SK-N-SH treated with all-trans-retinoic acid at 6 μM for 48 hours (cell line): ENCODE results near the gene NEK10.

Source experiments
- ATAC-seq: fragments of 200-7000 bp; cut with Tn5 transposase; 3 replicates; pipeline ENCODE4 v1.9.1; 2020; ENCODE audit warnings: mild to moderate bottlenecking, moderate library complexity
- ARNTL ChIP-seq: fragments of 450-650 bp; formaldehyde crosslinking; IDR thresholded peaks from 2 replicates; pipeline ENCODE4 v1.5.0; 2020; ENCODE audit warnings: low read depth, mild to moderate bottlenecking, moderate library complexity, borderline replicate concordance
- BACH2 ChIP-seq: fragments of 250-450 bp; sonication (Bioruptor Pico); IDR thresholded peaks from 2 replicates; pipeline ENCODE4 v1.9.0; 2021; ENCODE audit warnings: mild to moderate bottlenecking, borderline replicate concordance
- CSDC2 ChIP-seq: fragments of 250-450 bp; sonication (Bioruptor Pico); IDR thresholded peaks from 2 replicates; pipeline ENCODE4 v1.5.0; 2020; ENCODE audit warnings: mild to moderate bottlenecking, moderate library complexity
- CSRNP3 ChIP-seq: fragments of 250-450 bp; sonication (Bioruptor Pico); IDR thresholded peaks from 2 replicates; pipeline ENCODE4 v1.5.1; 2021; ENCODE audit warnings: mild to moderate bottlenecking, moderate library complexity
- ESRRG ChIP-seq: fragments of 250-450 bp; sonication (Bioruptor Pico); IDR thresholded peaks from 2 replicates; pipeline ENCODE4 v1.6.1; 2021; ENCODE audit warnings: mild to moderate bottlenecking
- GLIS3 ChIP-seq: fragments of 250-450 bp; sonication (Bioruptor Pico); IDR thresholded peaks from 2 replicates; pipeline ENCODE4 v1.5.0; 2020; ENCODE audit warnings: mild to moderate bottlenecking, moderate library complexity
- ISL1 ChIP-seq: fragments of 250-450 bp; sonication (Bioruptor Pico); IDR thresholded peaks from 2 replicates; pipeline ENCODE4 v2.1.2; 2022; ENCODE audit warnings: mild to moderate bottlenecking, moderate library complexity
- OSR1 ChIP-seq: fragments of 250-450 bp; sonication (Bioruptor Pico); IDR thresholded peaks from 2 replicates; pipeline ENCODE4 v1.8.0; 2022; ENCODE audit warnings: moderate library complexity, mild to moderate bottlenecking, inconsistent platforms
- PATZ1 ChIP-seq: fragments of 250-450 bp; sonication (Bioruptor Pico); IDR thresholded peaks from 2 replicates; pipeline ENCODE4 v1.8.0; 2020; ENCODE audit warnings: mild to moderate bottlenecking, moderate library complexity, borderline replicate concordance
- PPARA ChIP-seq: fragments of 250-450 bp; sonication (Bioruptor Pico); IDR thresholded peaks from 2 replicates; pipeline ENCODE4 v1.5.0; 2020; ENCODE audit warnings: mild to moderate bottlenecking, borderline replicate concordance
- RARB ChIP-seq: fragments of 250-450 bp; sonication (Bioruptor Pico); IDR thresholded peaks from 2 replicates; pipeline ENCODE4 v1.8.0; 2021; ENCODE audit warnings: mild to moderate bottlenecking, moderate library complexity
- SNAI2 ChIP-seq: fragments of 250-450 bp; sonication (Bioruptor Pico); IDR thresholded peaks from 2 replicates; pipeline ENCODE4 v1.5.0; 2020; ENCODE audit warnings: mild to moderate bottlenecking, moderate library complexity
- TCF4 ChIP-seq: fragments of 250-450 bp; sonication (Bioruptor Pico); IDR thresholded peaks from 2 replicates; pipeline ENCODE4 v1.8.0; 2021; ENCODE audit warnings: mild to moderate bottlenecking, moderate library complexity, borderline replicate concordance
- TOX ChIP-seq: fragments of 250-450 bp; sonication (Bioruptor Pico); IDR thresholded peaks from 2 replicates; pipeline ENCODE4 v1.8.0; 2021; ENCODE audit warnings: mild to moderate bottlenecking, moderate library complexity, borderline replicate concordance
- ZC3H10 ChIP-seq: fragments of 250-450 bp; sonication (Bioruptor Pico); IDR thresholded peaks from 2 replicates; pipeline ENCODE4 v1.5.1; 2021; ENCODE audit warnings: mild to moderate bottlenecking, moderate library complexity
- ZFP3 ChIP-seq: fragments of 250-450 bp; sonication (Bioruptor Pico); IDR thresholded peaks from 2 replicates; pipeline ENCODE4 v1.5.0; 2020; ENCODE audit warnings: mild to moderate bottlenecking, moderate library complexity
- ZNF565 ChIP-seq: fragments of 450-650 bp; formaldehyde crosslinking; conservative IDR thresholded peaks from 2 replicates; pipeline ENCODE4 v1.5.0; 2020; ENCODE audit warnings: low read depth, mild to moderate bottlenecking, moderate library complexity
- TF ChIP-seq, protein P1 (sequence below): fragments of 250-450 bp; sonication (Bioruptor Pico); IDR thresholded peaks from 2 replicates; pipeline ENCODE4 v1.5.0; 2020; ENCODE audit warnings: mild to moderate bottlenecking, moderate library complexity
- TF ChIP-seq, protein P2 (sequence below): fragments of 250-450 bp; sonication (Bioruptor Pico); IDR thresholded peaks from 2 replicates; pipeline ENCODE4 v1.5.1; 2020; ENCODE audit warnings: low read depth, mild to moderate bottlenecking, moderate library complexity

NEK10 gene

DNA sequence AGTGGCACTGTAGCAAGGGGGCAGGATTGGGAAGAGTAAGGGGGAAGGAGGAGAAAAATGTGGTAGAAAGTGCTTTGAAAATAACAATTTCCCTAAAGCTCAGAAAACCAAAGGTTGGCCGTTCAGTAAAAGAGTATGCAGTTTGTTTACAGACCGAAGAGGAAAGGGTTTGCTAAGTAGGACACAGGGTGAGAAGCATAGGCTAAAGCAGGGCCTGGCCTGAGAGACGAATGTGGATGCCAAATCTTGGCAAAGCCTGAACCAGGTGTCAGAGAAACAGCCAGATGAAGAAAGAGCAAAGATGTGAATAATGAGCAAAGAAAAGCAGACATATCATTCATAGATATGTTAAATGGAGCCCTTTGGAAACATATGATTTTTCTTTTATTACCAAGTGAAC is 17.1 kb downstream of the NEK10 start (continued):
- TF ChIP-seq, protein P1, sequence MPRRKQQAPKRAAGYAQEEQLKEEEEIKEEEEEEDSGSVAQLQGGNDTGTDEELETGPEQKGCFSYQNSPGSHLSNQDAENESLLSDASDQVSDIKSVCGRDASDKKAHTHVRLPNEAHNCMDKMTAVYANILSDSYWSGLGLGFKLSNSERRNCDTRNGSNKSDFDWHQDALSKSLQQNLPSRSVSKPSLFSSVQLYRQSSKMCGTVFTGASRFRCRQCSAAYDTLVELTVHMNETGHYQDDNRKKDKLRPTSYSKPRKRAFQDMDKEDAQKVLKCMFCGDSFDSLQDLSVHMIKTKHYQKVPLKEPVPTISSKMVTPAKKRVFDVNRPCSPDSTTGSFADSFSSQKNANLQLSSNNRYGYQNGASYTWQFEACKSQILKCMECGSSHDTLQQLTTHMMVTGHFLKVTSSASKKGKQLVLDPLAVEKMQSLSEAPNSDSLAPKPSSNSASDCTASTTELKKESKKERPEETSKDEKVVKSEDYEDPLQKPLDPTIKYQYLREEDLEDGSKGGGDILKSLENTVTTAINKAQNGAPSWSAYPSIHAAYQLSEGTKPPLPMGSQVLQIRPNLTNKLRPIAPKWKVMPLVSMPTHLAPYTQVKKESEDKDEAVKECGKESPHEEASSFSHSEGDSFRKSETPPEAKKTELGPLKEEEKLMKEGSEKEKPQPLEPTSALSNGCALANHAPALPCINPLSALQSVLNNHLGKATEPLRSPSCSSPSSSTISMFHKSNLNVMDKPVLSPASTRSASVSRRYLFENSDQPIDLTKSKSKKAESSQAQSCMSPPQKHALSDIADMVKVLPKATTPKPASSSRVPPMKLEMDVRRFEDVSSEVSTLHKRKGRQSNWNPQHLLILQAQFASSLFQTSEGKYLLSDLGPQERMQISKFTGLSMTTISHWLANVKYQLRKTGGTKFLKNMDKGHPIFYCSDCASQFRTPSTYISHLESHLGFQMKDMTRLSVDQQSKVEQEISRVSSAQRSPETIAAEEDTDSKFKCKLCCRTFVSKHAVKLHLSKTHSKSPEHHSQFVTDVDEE (CRISPR knock-in tag) = no peak
- TF ChIP-seq TOX (CRISPR knock-in tag) (no peak), GLIS3 (no peak), ZFP3 (CRISPR knock-in tag) (no peak), ISL1 (no peak), OSR1 (CRISPR knock-in tag) (no peak), TCF4 (CRISPR knock-in tag) (no peak), PPARA (CRISPR knock-in tag) (no peak)

DNA sequence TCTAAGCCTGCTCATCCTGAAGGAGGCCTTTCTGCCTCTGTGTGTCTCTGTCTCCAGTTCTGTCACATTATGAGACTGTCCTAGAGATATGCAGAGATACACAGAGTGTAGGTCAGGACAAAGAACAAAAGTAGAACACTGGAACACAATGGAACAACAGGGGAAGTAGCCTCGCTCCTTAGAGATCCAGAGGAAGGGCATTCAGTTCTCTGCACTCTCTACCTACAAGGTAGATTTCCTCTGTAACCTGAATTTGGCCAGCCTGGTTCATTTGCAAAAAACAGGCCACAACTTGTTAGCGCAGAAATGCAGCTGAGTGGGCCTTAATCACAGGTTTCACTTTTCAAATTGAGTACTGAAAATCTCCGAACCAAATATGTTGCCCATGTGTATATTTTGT is 19.4 kb downstream of the NEK10 start:
- ATAC-seq = no peak
- no peak for TF ChIP-seq CSRNP3
- TF ChIP-seq ESRRG (CRISPR knock-in tag) = no peak
- TF ChIP-seq SNAI2 = no peak
- no peak for TF ChIP-seq ZFP3 (CRISPR knock-in tag)
- no peak for TF ChIP-seq PATZ1
- TF ChIP-seq ZNF565 (CRISPR knock-in tag) = no peak
- no peak for TF ChIP-seq TOX (CRISPR knock-in tag)
- TF ChIP-seq, protein P1 (CRISPR knock-in tag) = no peak
- TF ChIP-seq ISL1 = no peak
- TF ChIP-seq ZC3H10 = no peak
- TF ChIP-seq TCF4 (CRISPR knock-in tag) = no peak

- no peak for TF ChIP-seq TOX (CRISPR knock-in tag)
- no peak for TF ChIP-seq ESRRG (CRISPR knock-in tag)
- no peak for ATAC-seq
Measured at GRCh38 chr3:27345959-27346865, 23.0 kb downstream of the NEK10 start.

GRCh38 chr3:27345493-27345892 is 23.7 kb downstream of the NEK10 start:
- no peak for TF ChIP-seq ISL1
- no peak for TF ChIP-seq ZNF565 (CRISPR knock-in tag)
- TF ChIP-seq, protein P2, sequence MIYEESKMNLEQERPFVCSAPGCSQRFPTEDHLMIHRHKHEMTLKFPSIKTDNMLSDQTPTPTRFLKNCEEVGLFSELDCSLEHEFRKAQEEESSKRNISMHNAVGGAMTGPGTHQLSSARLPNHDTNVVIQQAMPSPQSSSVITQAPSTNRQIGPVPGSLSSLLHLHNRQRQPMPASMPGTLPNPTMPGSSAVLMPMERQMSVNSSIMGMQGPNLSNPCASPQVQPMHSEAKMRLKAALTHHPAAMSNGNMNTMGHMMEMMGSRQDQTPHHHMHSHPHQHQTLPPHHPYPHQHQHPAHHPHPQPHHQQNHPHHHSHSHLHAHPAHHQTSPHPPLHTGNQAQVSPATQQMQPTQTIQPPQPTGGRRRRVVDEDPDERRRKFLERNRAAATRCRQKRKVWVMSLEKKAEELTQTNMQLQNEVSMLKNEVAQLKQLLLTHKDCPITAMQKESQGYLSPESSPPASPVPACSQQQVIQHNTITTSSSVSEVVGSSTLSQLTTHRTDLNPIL (CRISPR knock-in tag) = no peak
- TF ChIP-seq ARNTL = no peak
- TF ChIP-seq BACH2 = no peak
- TF ChIP-seq RARB (CRISPR knock-in tag) = no peak
- no peak for TF ChIP-seq GLIS3
- TF ChIP-seq CSRNP3 = no peak
- TF ChIP-seq TOX (CRISPR knock-in tag) = no peak
- TF ChIP-seq PATZ1 = no peak
- TF ChIP-seq CSDC2 (CRISPR knock-in tag) = no peak
- TF ChIP-seq PPARA (CRISPR knock-in tag) = no peak
- TF ChIP-seq SNAI2 = no peak
- TF ChIP-seq, all 23 proteins: peak for 0
- ATAC-seq = no peak
